ENCODE results near the gene RASGRP2.
A peak's percentile ranks its signal among the peaks of the same experiment; 100 is the strongest.

Gene RASGRP2

DNA sequence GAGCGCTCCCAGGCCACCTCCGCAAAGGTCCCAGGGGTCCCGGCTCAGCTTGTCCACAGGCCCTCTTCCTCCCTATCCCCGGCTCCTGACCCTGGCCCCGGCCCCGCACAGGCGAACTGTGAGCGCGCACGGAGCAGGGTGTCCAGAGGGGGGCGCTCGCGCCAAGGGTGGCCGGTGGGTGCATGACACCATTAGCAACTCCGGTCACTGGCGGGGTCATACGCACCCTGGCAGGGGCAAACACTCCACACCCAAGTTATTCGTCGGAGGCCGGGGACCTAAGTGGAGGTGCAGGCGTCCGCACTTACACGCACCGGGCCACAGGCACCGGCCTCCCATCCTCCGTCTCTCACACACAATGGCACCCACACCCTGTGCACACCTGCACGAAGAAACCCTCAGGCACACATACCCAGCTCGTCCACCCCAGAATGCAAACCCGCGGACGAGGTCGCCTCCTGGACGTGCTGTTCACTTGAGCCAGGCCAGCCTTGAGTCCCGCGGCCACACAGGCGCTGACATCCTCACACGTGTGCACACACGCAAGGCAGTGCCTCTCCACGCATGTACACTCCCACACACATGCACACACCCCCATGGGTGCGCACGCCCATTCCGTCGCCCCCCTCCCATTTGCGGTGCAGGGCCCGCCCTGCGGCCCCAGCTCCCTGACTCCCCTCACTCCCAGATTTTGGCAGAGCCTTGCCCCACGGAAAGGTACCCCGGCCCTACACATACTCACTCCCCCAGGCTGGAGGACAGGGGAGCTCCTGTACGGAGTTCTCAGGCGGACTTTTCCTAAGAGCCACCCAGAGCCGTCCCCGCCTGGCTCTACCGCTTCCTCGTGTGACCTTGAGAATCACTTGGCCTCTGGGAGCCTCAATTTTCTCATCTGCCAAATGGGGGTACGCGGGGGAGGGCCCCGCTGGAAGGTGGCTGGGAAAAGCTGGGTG, at the start of gene RASGRP2:
TSS of gene RASGRP2 (minus strand) at position 552 of the 953 bp plus-strand sequence. CDS start 1,276 bp downstream, outside the sequence.
- Mint-ChIP-seq H3K36me3 (ENCODE audit: low read depth) (no peaks in the 10 kb centered on the region), H3K27ac (peak within 1 kb of the TSS in 2 of 3 experiments; percentile 21 to 58), H3K9me3 (no peaks in the 10 kb centered on the region), H3K27me3 (ENCODE audit: low read depth) (peaks cover 64% of the 10 kb centered on the region), H3K4me3 (peak within 1 kb of the TSS; percentile 80 to 87 (median 82)), H3K4me1 (peaks cover 15% of the 10 kb centered on the region)
- TF ChIP-seq, protein P1, sequence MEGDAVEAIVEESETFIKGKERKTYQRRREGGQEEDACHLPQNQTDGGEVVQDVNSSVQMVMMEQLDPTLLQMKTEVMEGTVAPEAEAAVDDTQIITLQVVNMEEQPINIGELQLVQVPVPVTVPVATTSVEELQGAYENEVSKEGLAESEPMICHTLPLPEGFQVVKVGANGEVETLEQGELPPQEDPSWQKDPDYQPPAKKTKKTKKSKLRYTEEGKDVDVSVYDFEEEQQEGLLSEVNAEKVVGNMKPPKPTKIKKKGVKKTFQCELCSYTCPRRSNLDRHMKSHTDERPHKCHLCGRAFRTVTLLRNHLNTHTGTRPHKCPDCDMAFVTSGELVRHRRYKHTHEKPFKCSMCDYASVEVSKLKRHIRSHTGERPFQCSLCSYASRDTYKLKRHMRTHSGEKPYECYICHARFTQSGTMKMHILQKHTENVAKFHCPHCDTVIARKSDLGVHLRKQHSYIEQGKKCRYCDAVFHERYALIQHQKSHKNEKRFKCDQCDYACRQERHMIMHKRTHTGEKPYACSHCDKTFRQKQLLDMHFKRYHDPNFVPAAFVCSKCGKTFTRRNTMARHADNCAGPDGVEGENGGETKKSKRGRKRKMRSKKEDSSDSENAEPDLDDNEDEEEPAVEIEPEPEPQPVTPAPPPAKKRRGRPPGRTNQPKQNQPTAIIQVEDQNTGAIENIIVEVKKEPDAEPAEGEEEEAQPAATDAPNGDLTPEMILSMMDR (IDR thresholded peaks at IDR 0.05; ENCODE audit: unreplicated experiment in 3 of 3), result peak in 1 of 3 experiments; percentile 40

DNA sequence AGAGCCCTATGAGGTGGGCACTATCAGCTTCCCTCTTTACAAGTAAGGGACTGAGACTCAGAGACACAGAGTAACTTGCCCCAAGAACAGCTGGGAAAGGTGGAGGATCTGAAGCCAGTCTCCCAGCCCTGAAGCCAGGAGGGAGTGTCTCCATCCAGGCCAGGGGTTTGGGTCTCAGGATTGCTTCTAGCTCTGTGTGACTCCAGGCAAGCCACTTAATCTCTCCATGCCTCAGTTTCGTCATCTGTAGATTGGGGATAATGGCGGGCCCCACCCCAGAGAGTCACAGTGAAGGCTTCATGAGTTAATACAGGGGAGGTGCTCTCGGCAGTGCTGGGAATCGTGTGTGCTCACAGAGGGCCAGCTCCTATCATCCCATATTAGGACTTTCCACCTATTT, 48.5 kb upstream of the RASGRP2 start:
- Mint-ChIP-seq H3K4me3 (no peak overlapping the region), H3K36me3 (ENCODE audit: low read depth) (peaks cover 4% of the 10 kb centered on the region), H3K9me3 (no peaks in the 10 kb centered on the region), H3K4me1 (no peaks in the 10 kb centered on the region), H3K27ac (no peak overlapping the region), H3K27me3 (ENCODE audit: low read depth) (peaks cover 4% of the 10 kb centered on the region)
- TF ChIP-seq, protein P1 (IDR thresholded peaks at IDR 0.05; ENCODE audit: unreplicated experiment in 3 of 3), result no peak

DNA sequence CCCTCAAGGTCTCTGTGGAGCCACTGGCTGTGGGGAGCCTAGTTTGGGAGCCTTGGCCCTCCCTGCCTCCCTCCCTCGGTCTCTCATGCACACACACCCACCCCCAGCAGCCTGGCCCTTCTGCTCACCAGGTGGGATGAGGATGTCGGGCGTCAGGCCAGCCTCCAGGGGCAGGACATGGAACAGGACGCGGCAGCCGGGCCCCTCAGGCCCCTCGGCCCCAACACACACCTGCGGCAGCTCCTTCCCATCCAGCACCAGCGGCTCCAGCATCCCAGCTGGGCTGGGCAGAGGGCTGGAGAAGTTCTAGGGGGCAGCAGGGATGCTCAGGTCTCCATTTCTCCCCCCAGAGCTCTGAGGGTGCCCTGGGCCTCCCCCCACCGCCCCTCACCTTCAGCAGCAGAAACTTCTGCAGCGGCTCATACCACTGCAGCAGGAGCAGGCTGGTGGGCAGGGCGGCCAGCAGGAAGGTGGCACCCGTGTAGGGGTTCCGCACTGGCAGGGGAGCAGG, 47.9 kb upstream of the RASGRP2 start:
- no peaks in the 10 kb centered on the region for H3K9me3 Mint-ChIP-seq
- no peak overlapping the region for H3K4me3 Mint-ChIP-seq
- TF ChIP-seq, protein P1 (IDR thresholded peaks at IDR 0.05; ENCODE audit: unreplicated experiment in 3 of 3), result no peak
- peaks cover 4% of the 10 kb centered on the region for H3K36me3 Mint-ChIP-seq (ENCODE audit: low read depth)
- H3K27me3 Mint-ChIP-seq (ENCODE audit: low read depth), result peaks cover 4% of the 10 kb centered on the region
- no peaks in the 10 kb centered on the region for H3K4me1 Mint-ChIP-seq
- H3K27ac Mint-ChIP-seq, result no peak overlapping the region

DNA sequence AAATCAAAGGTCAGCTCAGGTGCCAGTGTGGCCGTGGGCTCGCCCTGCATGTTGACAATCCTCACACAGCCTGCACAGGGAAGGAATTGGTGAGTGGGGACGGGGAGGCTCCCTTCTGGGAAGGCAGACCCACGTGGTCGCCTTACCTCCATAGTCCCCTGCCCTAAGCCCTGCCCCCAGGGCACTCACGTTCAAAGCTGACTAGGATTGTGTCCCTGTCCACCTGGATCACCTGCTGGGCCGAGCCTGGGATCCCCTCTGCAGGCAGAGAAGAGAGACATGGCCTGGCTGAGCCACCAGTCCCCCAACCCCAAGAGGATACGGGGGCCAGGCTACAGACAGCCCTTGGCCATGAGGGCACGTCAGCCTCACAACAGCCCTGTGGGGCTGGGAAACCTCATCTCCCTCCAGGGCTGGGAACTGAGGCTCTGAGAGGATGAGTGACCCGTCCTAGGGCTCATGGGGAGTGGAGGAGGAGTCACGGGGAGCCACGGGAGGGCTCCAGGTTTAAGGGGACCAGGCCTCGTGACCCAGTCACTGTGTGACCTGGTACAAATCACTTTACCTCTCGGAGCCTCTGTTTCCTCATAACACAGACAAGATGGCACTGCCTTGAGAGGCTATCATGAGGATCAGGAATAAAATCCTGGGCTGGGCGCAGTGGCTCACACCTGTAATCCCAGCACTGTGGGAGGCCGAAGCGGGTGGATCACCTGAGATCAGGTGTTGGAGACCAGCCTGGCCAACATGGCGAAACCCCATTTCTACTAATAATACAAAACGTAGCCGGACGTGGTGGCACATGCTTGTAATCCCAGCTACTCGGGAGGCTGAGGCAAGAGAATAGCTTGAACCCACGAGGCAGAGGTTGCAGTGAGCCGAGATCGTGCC, 46.5 kb upstream of the RASGRP2 start:
- no peak overlapping the region for H3K4me3 Mint-ChIP-seq
- H3K27me3 Mint-ChIP-seq (ENCODE audit: low read depth), result peaks cover 4% of the 10 kb centered on the region
- TF ChIP-seq, protein P1 (IDR thresholded peaks at IDR 0.05; ENCODE audit: unreplicated experiment in 3 of 3), result no peak
- no peaks in the 10 kb centered on the region for H3K36me3 Mint-ChIP-seq (ENCODE audit: low read depth)
- H3K9me3 Mint-ChIP-seq, result no peaks in the 10 kb centered on the region
- H3K27ac Mint-ChIP-seq, result no peak overlapping the region
- H3K4me1 Mint-ChIP-seq, result no peaks in the 10 kb centered on the region

DNA sequence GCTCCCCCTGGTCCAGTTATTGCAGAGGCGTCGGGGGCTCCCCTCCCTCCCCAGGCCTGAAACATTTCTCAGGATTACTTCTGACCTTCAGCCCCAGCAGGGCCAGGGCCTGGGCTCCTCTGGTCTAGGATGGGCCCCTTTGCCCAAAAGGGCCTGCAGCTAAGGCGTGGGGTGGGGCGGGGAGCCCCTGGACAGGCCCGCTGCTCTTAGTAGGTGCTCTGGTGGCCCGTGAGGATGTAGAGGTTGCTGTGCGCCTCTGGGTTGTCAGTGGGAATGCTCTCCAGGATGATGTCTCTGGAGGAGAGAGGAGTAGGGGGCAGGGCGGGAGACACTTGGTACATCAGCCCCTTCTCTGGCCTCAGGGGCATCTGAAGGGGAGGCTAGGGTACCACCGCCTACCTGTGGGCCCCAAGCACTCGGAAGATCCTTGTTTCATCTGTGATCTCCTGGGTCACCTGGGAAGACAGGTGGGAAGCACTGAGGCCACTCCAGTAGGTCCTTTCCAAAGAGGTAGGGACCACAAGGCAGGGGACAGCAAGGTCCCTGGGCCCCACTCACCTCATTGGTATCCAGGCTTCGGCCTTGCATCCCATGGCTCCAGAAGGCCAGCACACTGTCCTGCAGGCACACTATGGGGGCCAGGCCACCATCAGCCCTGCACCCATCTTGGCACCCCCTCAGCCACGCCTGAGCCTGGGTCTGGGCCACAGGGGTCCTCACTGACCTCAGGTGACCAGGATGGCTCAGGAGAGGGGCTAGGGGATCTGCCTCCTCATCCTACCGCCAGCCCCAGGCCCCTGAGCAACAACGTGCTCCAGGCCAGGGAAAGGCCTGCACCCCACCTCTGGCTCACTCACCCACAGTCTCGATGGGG, 45.6 kb upstream of the RASGRP2 start:
- Mint-ChIP-seq H3K27me3 (ENCODE audit: low read depth) (peaks cover 4% of the 10 kb centered on the region), H3K9me3 (no peaks in the 10 kb centered on the region), H3K36me3 (ENCODE audit: low read depth) (peaks cover 4% of the 10 kb centered on the region), H3K4me3 (no peak overlapping the region), H3K27ac (no peak overlapping the region), H3K4me1 (no peaks in the 10 kb centered on the region)
- TF ChIP-seq, protein P1 (IDR thresholded peaks at IDR 0.05; ENCODE audit: unreplicated experiment in 3 of 3), result no peak
